Stimulated activated CD4-positive, alpha-beta T cell treated with anti-CD3 and anti-CD28 coated beads, TNF-alpha, amount 100 ng/mL, for 4 hours (primary cell): Measurements from ENCODE around the gene CCP110.
A peak's percentile ranks its signal among the peaks of the same experiment; 100 is the strongest.

Experiments used
- DNase-seq, 3 experiments: peaks; one replicate each; pipeline ENCODE4 v3.0.0-alpha.2; 2020; ENCODE audit warnings: low read depth in 3 of 3

Gene CCP110

DNA sequence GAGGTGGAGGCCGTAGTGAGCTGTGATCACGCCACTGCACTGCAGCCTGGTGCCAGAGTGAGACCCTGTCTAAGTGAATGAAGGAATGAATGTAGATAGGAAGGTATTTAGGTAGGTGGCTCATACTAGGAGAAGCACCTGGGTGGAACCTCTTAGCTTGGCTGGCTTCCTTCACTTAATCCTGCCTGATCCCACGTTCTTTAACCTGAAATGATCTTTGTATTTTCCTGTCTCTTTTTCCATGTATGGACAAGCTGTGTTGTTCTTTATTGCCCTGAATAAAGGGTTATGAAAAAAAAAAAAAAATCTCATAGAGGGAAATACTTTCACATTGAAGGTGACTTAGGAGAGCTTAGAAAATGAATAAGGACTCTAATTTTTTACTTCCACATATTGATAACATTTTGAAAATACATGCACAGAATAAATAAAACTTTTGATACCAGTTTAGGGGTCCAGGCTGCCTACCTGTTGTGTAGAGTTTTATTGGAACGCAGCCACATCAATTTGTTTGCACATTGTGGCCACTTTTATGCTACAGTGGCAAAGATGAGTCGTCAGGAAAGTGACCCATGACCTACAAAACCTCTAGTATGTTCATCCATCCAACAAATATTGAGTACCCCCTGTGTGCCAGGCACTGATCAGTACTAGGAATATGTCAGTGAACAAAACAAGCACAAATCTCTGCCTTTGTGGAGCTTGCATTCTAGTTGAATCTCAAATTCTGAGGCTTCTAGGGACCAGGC lies 76.4 kb downstream of the CCP110 start:
- no peak for DNase-seq

DNA sequence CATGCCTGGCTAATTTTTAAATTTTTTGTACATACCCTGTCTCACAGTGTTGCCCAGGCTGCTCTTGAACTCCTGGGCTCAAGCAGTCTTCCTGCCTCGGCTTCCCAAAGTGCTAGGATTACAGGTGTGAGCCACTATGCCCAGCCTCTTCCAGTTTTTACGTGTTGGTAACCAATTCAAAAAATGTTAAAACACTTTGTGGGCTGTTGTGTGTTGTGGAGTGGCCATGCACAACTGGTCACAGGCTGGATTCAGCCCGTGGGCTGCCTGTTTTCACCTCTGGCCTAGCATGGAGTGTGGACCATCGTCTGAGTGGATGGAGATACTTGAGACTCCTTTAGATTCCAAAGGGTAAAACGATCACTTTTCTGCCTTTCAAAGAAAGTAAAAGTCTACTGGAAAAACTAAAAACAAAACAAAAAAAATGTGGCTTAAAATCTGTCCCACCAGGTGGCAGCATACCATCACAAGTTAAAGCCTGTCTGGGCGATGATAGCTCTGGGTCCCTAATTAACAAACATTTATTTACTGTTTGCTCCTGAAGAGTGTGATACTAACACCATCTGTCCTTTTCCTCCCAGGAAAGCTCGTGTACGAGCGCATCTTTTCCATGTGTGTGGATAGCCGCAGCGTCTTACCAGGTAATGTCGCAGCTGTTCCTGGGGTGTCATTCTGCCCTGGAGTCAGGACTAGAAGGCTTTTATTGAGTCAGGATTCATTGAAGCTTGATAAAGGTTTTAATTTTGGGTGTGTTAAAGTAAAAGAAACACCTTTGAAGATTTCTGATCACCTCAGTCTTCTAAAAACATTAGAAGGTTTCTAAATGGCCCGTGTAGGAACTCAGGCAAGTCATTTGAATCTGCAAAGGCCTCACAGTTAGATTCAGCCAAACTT lies 77.6 kb downstream of the CCP110 start:
- DNase-seq: peak in 1 of 3 experiments; percentile 13
